ENCODE measurements around the gene STRADA.
"Not testable (repeated sequence)": the region's sequence is repeated elsewhere in the genome, so short reads cannot be mapped to it uniquely, and the experiment has no call there.

The STRADA gene

GRCh38 chr17:63753215-63753614, 11.6 kb upstream of the STRADA start:
- DNase-seq = no peak

GRCh38 chr17:63752707-63753106, 11.1 kb upstream of the STRADA start:
- DNase-seq = no peak

DNA sequence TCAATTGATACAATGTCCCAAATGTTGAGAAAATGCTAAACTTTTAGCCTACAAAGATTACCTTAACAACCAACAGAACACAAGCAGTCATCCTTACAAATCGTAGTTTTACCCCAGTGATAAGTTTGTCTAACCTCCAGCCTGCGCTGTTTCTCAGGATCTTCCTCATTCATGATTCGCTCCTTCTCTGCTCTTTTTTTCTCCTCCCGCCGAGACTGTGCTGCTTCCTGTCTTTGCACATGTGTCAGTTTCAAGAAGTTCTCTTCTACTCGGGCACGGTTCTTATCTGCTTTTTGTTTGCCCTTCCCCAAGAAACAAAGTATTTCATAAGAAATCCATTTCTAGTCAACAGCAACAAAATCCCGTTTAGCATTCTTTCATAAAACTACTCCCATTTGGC, 10.2 kb upstream of the STRADA start:
- peak; percentile 26 for DNase-seq

DNA sequence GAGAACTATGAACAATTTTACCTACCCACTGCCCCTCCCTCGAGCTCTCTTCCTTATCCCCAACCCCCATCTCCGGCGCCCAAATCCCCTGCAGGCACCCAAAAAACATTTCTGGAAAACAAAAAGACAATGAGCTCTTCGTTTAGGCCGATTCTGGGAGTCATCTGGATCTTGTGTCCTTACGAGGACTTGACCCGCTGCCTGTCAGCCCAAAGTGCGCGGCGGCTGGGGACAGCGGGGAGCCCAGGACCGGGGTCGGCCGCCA, 524 bp downstream of the STRADA start:
- no peak for DNase-seq

- DNase-seq = no peak
These were observed 996 bp downstream of the STRADA start for GRCh38 chr17:63740464-63741142.

GRCh38 chr17:63735691-63736090, 5.9 kb downstream of the STRADA start:
- no peak for DNase-seq

GRCh38 chr17:63722403-63722802, 19.2 kb downstream of the STRADA start:
- DNase-seq = no peak

GRCh38 chr17:63720194-63720593, 21.4 kb downstream of the STRADA start:
- DNase-seq = not testable (repeated sequence)

DNA sequence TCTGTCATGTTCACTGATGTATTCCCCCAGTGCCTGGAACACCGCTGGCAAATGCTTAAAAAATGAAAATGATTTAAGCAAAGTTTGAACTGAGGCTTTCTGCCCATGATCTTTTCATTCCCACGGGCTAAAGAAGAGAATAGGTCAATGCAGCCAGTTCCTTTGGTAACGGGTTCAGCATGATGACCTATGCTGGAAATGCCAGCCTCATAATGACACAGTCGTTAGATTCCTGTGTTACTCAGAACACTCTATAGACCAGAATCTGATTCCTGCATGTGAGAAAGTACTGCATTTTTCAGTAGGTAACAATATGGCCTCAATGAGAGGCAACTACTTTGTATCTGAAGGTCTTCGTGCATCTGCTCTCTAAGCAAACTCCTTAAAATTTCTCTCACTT, 22.6 kb downstream of the STRADA start:
- DNase-seq = no peak

DNA sequence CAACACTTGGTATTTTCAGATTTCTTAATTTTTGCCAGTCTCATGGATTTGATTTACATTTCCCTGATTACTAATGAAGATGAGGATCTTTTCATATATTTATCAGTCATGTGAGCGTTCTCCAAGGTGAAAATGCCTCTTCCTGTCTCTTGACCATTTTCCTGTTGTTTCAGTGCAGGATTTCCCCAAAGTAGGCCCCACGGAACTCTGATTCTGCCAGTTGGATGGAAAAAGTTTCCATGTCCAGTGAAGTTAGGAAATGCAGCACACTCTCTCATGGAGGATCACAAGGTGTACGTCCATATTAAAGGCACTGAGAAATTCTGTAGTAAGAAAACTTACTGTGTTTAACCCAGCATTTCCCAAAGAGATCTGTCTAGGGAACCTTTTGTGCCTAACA, 25.2 kb downstream of the STRADA start:
- no peak for DNase-seq

- DNase-seq = no peak
These were observed 26.9 kb downstream of the STRADA start for GRCh38 chr17:63714550-63715277.

GRCh38 chr17:63709110-63709509, 32.5 kb downstream of the STRADA start:
- DNase-seq = no peak

- DNase-seq = no peak
These were observed 34.4 kb downstream of the STRADA start for GRCh38 chr17:63707151-63707550.

GRCh38 chr17:63706336-63707082, 35.1 kb downstream of the STRADA start:
- DNase-seq = no peak

- no peak for DNase-seq
These were observed 35.9 kb downstream of the STRADA start for GRCh38 chr17:63705657-63706056.

DNA sequence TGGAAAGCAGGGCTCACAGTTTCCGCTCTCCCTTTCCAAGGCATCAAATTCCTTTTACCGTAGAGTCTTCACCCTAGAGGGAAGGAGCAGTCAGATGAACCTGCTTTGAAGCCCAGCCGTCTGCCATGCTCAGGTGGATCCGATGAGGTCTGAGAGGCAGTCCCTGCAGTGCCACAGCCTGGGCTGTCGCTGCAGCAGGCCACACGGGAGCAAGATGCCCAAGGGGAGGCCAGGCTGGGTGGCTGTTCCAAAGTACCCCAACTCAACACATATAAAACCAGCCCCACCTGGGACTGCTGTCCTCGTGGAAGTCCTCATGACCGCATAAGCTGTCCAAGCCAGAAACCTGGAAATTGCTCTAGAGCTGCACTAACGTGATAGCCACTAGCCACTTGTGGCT, 36.8 kb downstream of the STRADA start:
- DNase-seq = no peak

GRCh38 chr17:63704259-63704576, 37.4 kb downstream of the STRADA start:
- no peak for DNase-seq

DNA sequence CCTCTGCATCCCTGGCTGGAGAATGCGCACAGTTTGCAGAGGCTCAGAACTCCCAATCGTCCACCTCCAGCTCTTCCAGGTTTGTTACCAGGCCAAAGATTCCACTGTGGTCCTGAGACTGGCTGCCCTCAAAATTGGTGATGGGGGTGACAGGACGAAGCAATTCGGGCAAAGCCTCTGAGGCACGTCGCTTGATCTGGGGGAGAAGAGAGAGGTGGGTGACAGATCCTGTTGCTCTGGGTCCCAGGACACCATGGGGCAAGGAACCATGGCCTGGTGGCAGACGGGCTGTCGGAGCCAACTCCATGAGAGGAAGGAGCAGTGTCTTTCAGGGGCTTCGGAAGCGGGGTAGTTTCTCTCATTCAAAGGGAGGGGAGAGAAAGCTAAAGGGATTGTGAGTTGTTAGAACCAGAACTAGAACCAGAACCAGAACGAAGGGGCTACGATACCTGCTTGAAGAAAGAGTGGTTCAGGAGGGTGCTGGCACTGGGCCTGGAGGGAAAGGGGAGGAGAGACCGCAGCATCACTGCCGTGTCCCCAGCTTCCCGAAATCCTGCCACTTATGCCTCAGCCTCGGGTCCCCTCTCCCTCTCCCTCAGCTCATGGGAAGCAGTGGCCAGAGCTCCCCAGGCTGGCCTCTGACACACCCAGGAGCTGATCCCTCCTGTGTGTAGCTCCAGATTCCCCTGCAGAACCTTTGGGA, 37.9 kb downstream of the STRADA start:
- no peak for DNase-seq

- DNase-seq = no peak
These were observed 38.6 kb downstream of the STRADA start for GRCh38 chr17:63703029-63703428.

DNA sequence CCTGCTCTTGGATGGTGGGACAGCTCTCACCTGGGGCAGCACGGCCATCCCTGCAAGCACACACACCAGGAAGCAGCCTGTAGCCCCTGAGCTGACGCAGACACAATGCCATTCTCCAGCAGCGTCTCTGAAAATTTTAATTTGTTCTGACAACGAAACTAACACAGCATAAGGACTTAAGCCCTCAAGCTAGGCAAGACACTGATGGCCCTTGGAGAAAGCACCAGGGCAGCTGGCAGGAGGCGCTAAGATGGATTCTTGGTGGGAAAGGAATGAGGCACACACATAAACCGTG, 38.9 kb downstream of the STRADA start:
- DNase-seq = no peak

DNA sequence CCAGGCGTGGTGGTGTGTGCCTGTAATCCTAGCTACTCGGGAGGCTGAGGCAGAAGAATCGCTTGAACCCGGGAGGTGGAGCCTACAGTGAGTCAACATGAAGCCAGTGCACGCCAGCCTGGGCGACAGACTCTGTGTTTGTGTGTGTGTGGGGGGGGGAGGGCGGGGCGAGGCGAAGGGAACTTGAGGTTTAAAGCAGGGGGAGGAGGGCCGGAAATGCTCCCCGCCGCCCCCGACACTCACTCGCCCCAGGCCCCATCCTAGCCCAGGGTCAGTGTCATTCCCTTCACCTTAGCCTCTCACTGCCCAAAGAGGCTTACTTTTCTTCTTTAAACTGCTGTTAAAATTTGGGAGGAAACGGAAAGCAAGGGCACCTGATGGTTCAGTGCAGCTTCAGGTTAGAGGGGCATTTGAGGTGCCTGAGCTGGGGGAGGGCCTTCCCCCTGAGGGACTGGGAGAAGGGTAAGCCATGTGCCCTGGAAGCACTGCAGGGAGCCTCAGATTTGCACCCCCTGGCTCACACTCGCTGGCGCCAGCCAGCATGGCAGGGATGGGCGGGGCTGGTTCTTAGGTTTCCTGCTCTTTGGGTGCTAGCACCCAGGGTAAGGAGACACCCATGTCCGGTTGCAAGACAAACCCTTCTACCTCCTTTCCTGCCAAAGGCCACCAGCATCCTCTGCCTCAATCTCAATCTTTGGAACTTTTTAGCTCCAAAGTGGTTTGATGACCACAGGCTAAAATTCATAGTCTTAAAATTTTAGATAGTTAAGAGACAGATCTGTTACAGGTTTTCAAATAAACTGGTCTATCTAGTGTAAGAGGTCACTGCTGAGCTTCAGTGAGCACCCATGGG, 39.5 kb downstream of the STRADA start:
- DNase-seq = peak; percentile 85

DNA sequence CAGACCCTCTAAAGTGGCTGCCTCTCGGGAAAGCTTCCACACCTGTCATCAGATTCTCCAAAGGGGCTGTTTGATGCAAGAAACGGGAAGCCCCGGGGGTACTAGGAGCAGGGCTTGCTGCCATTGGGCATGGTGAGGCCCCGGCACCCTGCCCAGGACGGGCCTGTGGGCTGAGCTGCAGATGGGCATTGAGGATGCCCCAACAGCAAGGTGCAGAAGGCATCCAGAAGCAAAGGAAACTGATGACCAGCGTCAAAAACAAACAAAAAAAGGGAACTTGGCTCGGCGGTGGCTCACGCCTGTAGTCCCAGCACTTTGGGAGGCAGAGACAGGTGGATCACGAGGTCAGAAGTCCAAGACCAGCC, 40.2 kb downstream of the STRADA start:
- no peak for DNase-seq
